Activated T-helper 9 cell treated with anti-CD3 and anti-CD28 coated beads, Interleukin-2, amount 50 U/mL, for 16 hours (primary cell): ENCODE measurements around the gene MGAT4A.

Experiments
- DNase-seq: peaks from one replicate; pipeline ENCODE4 v3.0.0-alpha.2; 2020; ENCODE audit warnings: low read depth

Gene MGAT4A

GRCh38 chr2:98658816-98659490 lies 72.0 kb downstream of the MGAT4A start:
- DNase-seq = no peak

- no peak for DNase-seq
Measured at GRCh38 chr2:98656800-98657199, 74.1 kb downstream of the MGAT4A start.

GRCh38 chr2:98654699-98655495 lies 76.0 kb downstream of the MGAT4A start:
- DNase-seq = no peak

- DNase-seq = no peak
Measured at GRCh38 chr2:98650998-98651397, 79.9 kb downstream of the MGAT4A start.

- DNase-seq = no peak
Measured at GRCh38 chr2:98649992-98650375, 80.9 kb downstream of the MGAT4A start.

- DNase-seq = peak; percentile 61
Measured at GRCh38 chr2:98649135-98649991, 81.6 kb downstream of the MGAT4A start.

GRCh38 chr2:98648451-98648850 lies 82.5 kb downstream of the MGAT4A start:
- no peak for DNase-seq

- no peak for DNase-seq
Measured at GRCh38 chr2:98647636-98648035, 83.3 kb downstream of the MGAT4A start.

- no peak for DNase-seq
Measured at GRCh38 chr2:98643496-98644100, 87.3 kb downstream of the MGAT4A start.

- DNase-seq = peak; percentile 15
Measured at GRCh38 chr2:98637401-98638147, 93.4 kb downstream of the MGAT4A start.

- DNase-seq = peak; percentile 26
Measured at GRCh38 chr2:98634406-98635092, 96.4 kb downstream of the MGAT4A start.

GRCh38 chr2:98632351-98632750 lies 98.6 kb downstream of the MGAT4A start:
- DNase-seq = no peak

GRCh38 chr2:98623657-98624056 lies 107.3 kb downstream of the MGAT4A start:
- no peak for DNase-seq

- DNase-seq = no peak
Measured at GRCh38 chr2:98617149-98617548, 113.8 kb downstream of the MGAT4A start.

- no peak for DNase-seq
Measured at GRCh38 chr2:98615481-98615880, 115.5 kb downstream of the MGAT4A start.

- no peak for DNase-seq
Measured at GRCh38 chr2:98614024-98614739, 116.8 kb downstream of the MGAT4A start.

GRCh38 chr2:98608962-98609604 lies 121.8 kb downstream of the MGAT4A start:
- no peak for DNase-seq

GRCh38 chr2:98608116-98608961 lies 122.6 kb downstream of the MGAT4A start, which contains the start of the genes COA5 and UNC50:
TSS of gene COA5 (minus strand) at chr2:98608512. CDS start at chr2:98608405, 107 bp downstream.
TSS of gene UNC50 (plus strand) at chr2:98608589. CDS start at chr2:98609760, 1,171 bp downstream.
- peak; percentile 83 for DNase-seq

- DNase-seq = no peak
Measured at GRCh38 chr2:98607741-98608115, 123.2 kb downstream of the MGAT4A start.
